D721Med (cell line): ENCODE results near the gene BORCS8.
"Not testable (repeated sequence)": the region's sequence is repeated elsewhere in the genome, so short reads cannot be mapped to it uniquely, and the experiment has no call there.

Experiments used
- DNase-seq: peaks from one replicate; pipeline ENCODE4 v3.0.0; 2011; ENCODE audit warnings: low spot score; ENCODE audit not compliant: insufficient read length
- FAIRE-seq: peaks from 2 replicates; lab custom pipeline; 2011; peaks lifted over from hg19 to GRCh38; lab: Jason Lieb, UNC
- CTCF ChIP-seq: IDR thresholded peaks from 2 replicates; pipeline ENCODE4 v1.5.1; 2012; ENCODE audit warnings: mild to moderate bottlenecking, control low read depth; ENCODE audit not compliant: insufficient read depth; ENCODE audit errors: missing control alignments

BORCS8 gene

GRCh38 chr19:19224150-19224851, 32.3 kb upstream of the BORCS8 start:
- no peak for TF ChIP-seq CTCF
- FAIRE-seq (no peak), DNase-seq (no peak)

- TF ChIP-seq CTCF, result no peak
- DNase-seq, result no peak
- no peak for FAIRE-seq
Observed at GRCh38 chr19:19223636-19224035, 31.7 kb upstream of the BORCS8 start.

- DNase-seq (no peak), FAIRE-seq (no peak)
- TF ChIP-seq CTCF, result no peak
Observed at GRCh38 chr19:19223060-19223459, 31.1 kb upstream of the BORCS8 start.

- FAIRE-seq, DNase-seq: not testable (repeated sequence)
Observed at GRCh38 chr19:19221000-19221399, 29.0 kb upstream of the BORCS8 start.

- no peak for DNase-seq
- no peak for TF ChIP-seq CTCF
- FAIRE-seq, result no peak
Observed at GRCh38 chr19:19218911-19219310, 27.0 kb upstream of the BORCS8 start.

GRCh38 chr19:19217099-19217498, 25.1 kb upstream of the BORCS8 start:
- no peak for TF ChIP-seq CTCF
- FAIRE-seq (no peak), DNase-seq (no peak)

- no peak for FAIRE-seq
- TF ChIP-seq CTCF, result no peak
Observed at GRCh38 chr19:19215792-19216191, 23.8 kb upstream of the BORCS8 start.

GRCh38 chr19:19214892-19215291, 22.9 kb upstream of the BORCS8 start:
- DNase-seq, result no peak
- TF ChIP-seq CTCF, result no peak
- no peak for FAIRE-seq

More at GRCh38 chr19:19215792-19216191, 23.8 kb upstream of the BORCS8 start:
- no peak for DNase-seq
